Subcutaneous abdominal adipose tissue (tissue), 5 donors: ENCODE data around the gene KLHDC8B.

Source experiments
- H3K27ac ChIP-seq: one replicate; pipeline ENCODE4 v1.7.0; 2013; ENCODE audit warnings: low read depth, mild to moderate bottlenecking, inconsistent platforms, low read length, moderate library complexity
- H3K27me3 ChIP-seq, 5 donors: one replicate each; pipeline ENCODE4 v1.7.0; 2013; ENCODE audit warnings: low read length in 5 of 5, inconsistent platforms in 1 of 5; ENCODE audit not compliant: control insufficient read depth in 5 of 5, insufficient read depth in 4 of 5
- H3K36me3 ChIP-seq, 5 donors: one replicate each; pipeline ENCODE4 v1.7.0; 2013; ENCODE audit warnings: low read length in 5 of 5; ENCODE audit not compliant: control insufficient read depth in 5 of 5, insufficient read depth in 5 of 5
- H3K4me1 ChIP-seq, 5 donors: one replicate each; pipeline ENCODE4 v1.7.0; 2013; ENCODE audit warnings: low read length in 5 of 5, mild to moderate bottlenecking in 3 of 5, moderate library complexity in 1 of 5; ENCODE audit not compliant: control insufficient read depth in 5 of 5, insufficient read depth in 5 of 5
- H3K4me3 ChIP-seq, 5 donors: one replicate each; pipeline ENCODE4 v1.7.0; 2013; ENCODE audit warnings: low read length in 5 of 5, low read depth in 1 of 5
- H3K9ac ChIP-seq, 5 donors: one replicate each; pipeline ENCODE4 v1.7.0; 2013; ENCODE audit warnings: low read length in 5 of 5, mild to moderate bottlenecking in 4 of 5, moderate library complexity in 3 of 5
- H3K9me3 ChIP-seq, 5 donors: one replicate each; pipeline ENCODE4 v1.7.0; 2013; ENCODE audit warnings: low read length in 5 of 5; ENCODE audit not compliant: control insufficient read depth in 5 of 5
- donor health status: healthy.
- donor health status: healthy.
- donor health status: healthy.
- donor health status: healthy.
- donor health status: healthy.

Gene KLHDC8B

DNA sequence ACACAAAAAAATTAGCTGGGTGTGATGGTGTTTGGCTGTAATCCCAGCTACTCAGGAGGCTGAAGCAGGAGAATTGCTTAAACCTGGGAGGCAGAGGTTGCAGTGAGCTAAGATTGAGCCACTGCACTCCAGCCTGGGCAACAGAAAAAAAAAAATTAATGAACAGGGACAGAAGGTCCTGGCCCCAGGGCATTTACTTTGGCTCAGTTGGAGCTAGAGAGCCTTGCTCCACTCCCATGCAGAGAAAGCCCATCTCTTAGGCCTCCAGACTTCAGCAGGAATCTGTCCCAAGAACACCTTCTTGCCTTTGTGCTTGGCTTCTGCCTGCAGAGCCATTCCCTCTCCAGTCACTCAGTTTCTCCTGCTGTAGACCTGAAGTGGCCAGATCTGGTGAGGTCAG is 8.7 kb downstream of the KLHDC8B start:
- Histone ChIP-seq H3K9ac (no peak overlapping the region), H3K4me3 (no peak overlapping the region), H3K36me3 (peaks cover 0 to 35% (median 27%) of the 10 kb centered on the region in 5 donors), H3K9me3 (no peaks in the 10 kb centered on the region), H3K27me3 (no peaks in the 10 kb centered on the region), H3K27ac (no peak overlapping the region), H3K4me1 (peaks cover 2 to 25% (median 22%) of the 10 kb centered on the region in 5 donors)

DNA sequence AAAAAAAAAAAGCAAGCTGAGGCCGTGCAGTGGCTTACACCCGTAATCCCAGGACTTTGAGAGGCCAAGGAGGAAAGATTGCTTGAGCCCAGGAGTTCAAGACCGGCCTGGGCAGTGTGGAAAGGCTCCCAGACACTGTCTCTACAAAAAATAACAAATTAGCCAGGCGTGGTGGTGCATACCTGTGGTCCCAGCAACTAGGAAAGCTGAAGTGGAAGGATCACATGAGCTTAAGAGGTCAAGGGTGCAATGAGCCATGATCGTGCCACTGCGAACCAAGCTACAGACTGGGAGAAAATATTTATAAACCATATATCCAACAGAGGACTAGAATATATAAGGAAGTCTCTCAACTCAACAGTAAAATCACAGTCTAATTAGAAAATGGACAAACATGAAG is 10.0 kb downstream of the KLHDC8B start:
- H3K4me3 ChIP-seq = no peak overlapping the region
- no peaks in the 10 kb centered on the region for H3K27me3 ChIP-seq
- no peak overlapping the region for H3K9ac ChIP-seq
- peaks cover 0 to 23% (median 15%) of the 10 kb centered on the region in 5 donors for H3K36me3 ChIP-seq
- no peaks in the 10 kb centered on the region for H3K9me3 ChIP-seq
- H3K4me1 ChIP-seq = peaks cover 2 to 13% (median 11%) of the 10 kb centered on the region in 5 donors
- H3K27ac ChIP-seq = no peak overlapping the region

DNA sequence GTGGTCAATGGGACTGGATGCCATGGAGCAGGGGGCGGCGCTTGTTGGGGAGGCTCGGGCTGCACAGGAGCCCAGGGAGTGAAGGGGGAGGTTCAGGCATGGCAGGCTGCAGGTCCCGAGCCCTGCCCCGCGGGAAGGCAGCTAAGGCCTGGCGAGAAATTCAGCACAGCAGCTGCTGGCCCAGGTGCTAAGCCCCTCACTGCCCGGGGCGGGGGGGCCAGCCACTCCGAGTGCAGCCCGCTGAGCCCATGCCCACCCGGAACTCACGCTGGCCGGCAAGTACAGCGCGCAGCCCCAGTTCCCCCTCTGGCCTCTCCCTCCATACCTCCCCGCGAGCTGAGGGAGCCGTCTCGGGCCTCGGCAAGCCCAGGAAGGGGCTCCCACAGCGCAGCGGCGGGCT is 11.3 kb downstream of the KLHDC8B start:
- Histone ChIP-seq H3K9ac (no peak overlapping the region), H3K4me3 (no peak overlapping the region), H3K27me3 (no peaks in the 10 kb centered on the region), H3K36me3 (peaks cover 0 to 10% (median 3%) of the 10 kb centered on the region in 5 donors), H3K9me3 (no peaks in the 10 kb centered on the region), H3K27ac (no peak overlapping the region), H3K4me1 (no peaks in the 10 kb centered on the region)

DNA sequence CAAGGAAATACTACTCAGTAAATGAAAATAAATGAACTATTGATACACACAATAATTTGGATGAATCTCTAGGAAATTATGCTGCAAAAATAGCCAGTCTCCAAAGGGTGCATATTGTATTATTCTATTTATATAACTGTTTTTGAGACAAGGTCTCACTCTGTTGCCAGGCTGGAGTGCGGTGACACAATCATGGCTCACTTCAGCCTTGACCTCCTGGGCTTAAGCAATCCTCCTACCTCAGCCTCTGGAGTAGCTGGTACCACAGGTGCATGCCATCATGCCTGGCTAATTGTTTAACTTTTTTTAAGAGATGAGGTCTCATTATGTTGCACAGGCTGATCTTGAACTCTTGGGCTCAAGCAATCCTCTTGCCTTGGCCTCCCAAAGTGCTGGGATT is 12.5 kb downstream of the KLHDC8B start:
- Histone ChIP-seq H3K36me3 (peaks cover 0 to 3% (median 0%) of the 10 kb centered on the region in 5 donors), H3K4me3 (no peak overlapping the region), H3K27me3 (no peaks in the 10 kb centered on the region), H3K4me1 (no peaks in the 10 kb centered on the region), H3K9ac (no peak overlapping the region), H3K9me3 (no peaks in the 10 kb centered on the region), H3K27ac (no peak overlapping the region)

DNA sequence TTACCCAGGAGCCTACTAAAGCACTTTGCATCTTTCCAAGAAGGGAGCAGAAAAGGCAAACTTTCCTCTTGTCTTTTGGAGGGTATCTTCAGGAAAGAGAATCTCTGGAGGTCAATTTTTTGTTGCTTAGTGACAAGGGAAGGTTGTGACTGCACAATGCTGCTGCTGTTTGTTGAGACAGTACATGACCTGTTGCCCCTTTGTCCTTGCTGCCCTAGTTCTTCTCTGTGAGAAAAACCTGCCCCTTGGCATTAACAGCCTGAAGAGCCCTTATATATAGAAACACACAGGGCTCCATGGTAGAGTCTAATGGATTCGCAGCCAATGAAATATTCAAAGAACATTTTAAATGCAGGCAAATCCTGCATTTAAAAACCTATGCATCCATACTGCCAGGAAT is 20.3 kb downstream of the KLHDC8B start:
- Histone ChIP-seq H3K4me3 (no peak overlapping the region), H3K9ac (no peak overlapping the region), H3K9me3 (no peaks in the 10 kb centered on the region), H3K27ac (no peak overlapping the region), H3K4me1 (no peaks in the 10 kb centered on the region), H3K27me3 (no peaks in the 10 kb centered on the region), H3K36me3 (no peaks in the 10 kb centered on the region)

DNA sequence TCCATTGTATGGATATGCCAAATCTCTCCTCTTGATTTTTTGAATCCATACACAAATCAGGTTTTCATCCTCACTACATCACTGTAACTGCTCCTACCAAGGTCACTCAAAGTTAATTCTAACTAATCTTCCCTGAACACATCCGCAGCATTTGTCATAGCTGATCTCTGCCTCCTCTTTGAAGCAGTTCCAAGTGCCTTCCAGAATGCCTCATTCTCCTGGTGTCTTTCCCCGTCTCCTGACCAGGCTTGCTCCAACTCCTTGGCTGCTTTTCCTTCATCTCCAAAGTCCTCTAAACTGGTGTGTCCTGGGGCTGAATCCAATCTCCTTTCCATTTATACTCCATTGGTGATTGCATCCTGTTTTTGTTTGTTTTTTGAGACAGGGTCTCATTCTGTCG is 26.8 kb downstream of the KLHDC8B start:
- H3K36me3 ChIP-seq = no peaks in the 10 kb centered on the region
- H3K9me3 ChIP-seq = no peaks in the 10 kb centered on the region
- H3K9ac ChIP-seq = no peak overlapping the region
- H3K27me3 ChIP-seq = no peaks in the 10 kb centered on the region
- H3K4me3 ChIP-seq = no peak overlapping the region
- peaks cover 2 to 26% (median 21%) of the 10 kb centered on the region in 5 donors for H3K4me1 ChIP-seq
- peak overlapping the region; percentile 89 for H3K27ac ChIP-seq

DNA sequence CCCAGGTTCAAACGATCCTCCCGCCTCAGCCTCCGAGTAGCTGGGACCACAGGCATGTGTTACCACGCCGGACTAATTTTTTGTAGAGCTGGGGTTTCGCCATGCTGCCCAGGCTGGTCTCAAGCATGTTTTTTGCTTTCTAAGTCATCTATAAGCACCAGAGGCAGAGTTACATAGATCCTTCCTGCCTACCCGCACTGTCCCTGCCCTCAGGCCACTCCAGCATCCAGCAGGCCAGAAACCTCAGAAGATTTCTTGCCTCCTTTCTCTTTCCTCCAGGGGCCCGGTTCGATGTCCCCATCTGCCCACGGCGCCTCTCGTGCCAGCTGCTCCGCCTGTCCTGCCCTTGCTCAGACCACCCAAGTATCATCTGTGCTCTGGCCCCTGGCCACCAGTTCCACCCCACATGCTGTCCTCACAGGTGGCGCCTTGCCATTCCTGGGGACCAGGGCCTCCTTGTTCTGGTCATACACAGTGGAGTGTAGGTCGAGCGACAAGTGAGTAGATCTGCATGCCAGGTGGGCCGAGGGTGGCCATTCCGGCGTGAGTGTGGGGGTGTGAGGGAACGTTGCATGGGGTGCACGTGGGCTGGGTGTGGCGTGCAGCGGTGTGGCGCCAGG is 27.3 kb downstream of the KLHDC8B start:
- Histone ChIP-seq H3K4me1 (peaks cover 2 to 31% (median 23%) of the 10 kb centered on the region in 5 donors), H3K9me3 (no peaks in the 10 kb centered on the region), H3K27ac (peak overlapping the region; percentile 89), H3K4me3 (peak overlapping the region in 4 of 5 donors; percentile 52 to 67 (median 64)), H3K36me3 (no peaks in the 10 kb centered on the region), H3K9ac (peak overlapping the region in 1 of 5 donors; percentile 73), H3K27me3 (no peaks in the 10 kb centered on the region)

DNA sequence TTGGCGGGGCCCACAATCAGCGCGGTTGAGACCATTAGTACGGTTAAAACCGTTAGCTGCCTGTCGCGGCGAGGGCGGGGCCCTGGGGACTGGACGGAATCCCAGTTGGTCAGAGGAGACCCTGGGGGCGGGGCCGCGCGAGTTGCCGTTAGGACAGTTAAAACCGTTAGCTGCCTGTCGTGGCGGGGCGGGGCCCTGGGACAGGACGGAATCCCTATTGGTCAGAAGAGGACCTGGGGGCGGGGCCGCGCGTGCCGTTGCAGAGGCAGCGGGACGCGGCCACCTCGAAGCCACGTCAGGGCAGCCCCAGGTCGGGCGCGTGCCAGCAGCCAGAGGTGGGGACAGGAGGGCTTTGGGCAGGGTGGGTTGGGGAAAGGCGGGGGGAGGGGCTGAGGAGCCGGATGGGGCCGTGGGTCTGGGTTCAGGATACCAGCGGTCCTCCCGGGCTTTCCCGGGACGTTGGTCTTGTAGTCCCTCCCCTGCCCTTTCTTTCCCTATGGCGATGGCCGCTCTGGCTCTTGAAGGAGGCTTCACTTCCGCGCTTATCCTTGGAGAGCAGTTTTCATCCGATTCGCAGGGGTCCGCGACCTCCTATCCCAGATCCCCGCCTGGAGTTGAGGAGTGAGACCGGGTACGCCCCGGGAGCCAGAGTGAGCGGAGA is 28.0 kb downstream of the KLHDC8B start:
- Histone ChIP-seq H3K9me3 (no peaks in the 10 kb centered on the region), H3K4me3 (peak overlapping the region; percentile 62 to 75 (median 68)), H3K27me3 (no peaks in the 10 kb centered on the region), H3K4me1 (peaks cover 2 to 37% (median 23%) of the 10 kb centered on the region in 5 donors), H3K9ac (peak overlapping the region in 4 of 5 donors; percentile 51 to 84 (median 70)), H3K36me3 (no peaks in the 10 kb centered on the region), H3K27ac (peak overlapping the region; percentile 89)

DNA sequence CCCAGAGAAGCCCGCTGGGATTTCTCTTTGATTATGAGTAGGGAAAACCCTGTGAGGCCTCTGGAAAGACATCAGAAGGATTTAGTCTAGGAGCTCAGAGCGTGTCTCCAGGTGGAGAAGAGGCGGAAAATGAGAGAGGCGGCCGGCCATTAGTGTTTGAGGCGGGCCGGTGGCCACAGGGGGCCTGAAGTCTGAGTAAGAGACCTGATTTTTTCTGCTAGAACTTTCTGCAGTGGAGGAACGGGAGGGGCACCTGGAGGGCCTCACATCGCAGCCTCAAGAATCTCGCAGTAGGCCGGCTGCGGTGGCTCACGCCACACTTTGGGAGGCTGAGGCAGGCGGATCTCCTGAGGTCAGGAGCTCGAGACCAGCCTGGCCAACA is 28.5 kb downstream of the KLHDC8B start:
- H3K4me3 ChIP-seq = peak overlapping the region; percentile 62 to 75 (median 68)
- H3K27ac ChIP-seq = peak overlapping the region; percentile 89
- peaks cover 2 to 38% (median 23%) of the 10 kb centered on the region in 5 donors for H3K4me1 ChIP-seq
- H3K36me3 ChIP-seq = no peaks in the 10 kb centered on the region
- H3K27me3 ChIP-seq = no peaks in the 10 kb centered on the region
- H3K9me3 ChIP-seq = no peaks in the 10 kb centered on the region
- H3K9ac ChIP-seq = peak overlapping the region in 4 of 5 donors; percentile 50 to 84 (median 58)

DNA sequence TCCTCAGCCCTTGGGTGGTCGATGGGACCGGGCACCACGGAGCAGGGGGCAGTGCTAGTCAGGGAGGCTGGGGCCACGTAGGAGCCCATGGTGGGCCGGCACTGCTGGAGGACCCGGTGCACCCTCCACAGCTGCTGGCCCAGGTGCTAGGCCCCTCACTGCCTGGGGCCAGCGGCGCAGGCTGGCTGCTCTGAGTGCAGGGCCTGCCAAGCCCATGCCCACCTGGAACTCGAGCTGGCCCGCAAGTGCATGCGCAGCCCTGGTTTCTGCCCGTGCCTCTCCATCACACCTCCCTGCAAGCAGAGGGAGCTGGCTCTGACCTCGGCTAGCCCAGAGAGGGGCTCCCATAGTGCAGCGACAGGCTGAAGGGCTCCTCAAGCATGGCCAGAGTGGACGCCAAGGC is 42.1 kb downstream of the KLHDC8B start:
- H3K9ac ChIP-seq = no peak overlapping the region
- H3K36me3 ChIP-seq = peaks cover 5 to 11% (median 6%) of the 10 kb centered on the region in 5 donors
- H3K27ac ChIP-seq = no peak overlapping the region
- H3K4me3 ChIP-seq = no peak overlapping the region
- H3K9me3 ChIP-seq = peaks cover 0 to 9% (median 6%) of the 10 kb centered on the region in 5 donors
- H3K27me3 ChIP-seq = no peaks in the 10 kb centered on the region
- H3K4me1 ChIP-seq = peaks cover 0 to 21% (median 10%) of the 10 kb centered on the region in 5 donors
